Measurements from ENCODE around the gene C2CD2.

Gene C2CD2

DNA sequence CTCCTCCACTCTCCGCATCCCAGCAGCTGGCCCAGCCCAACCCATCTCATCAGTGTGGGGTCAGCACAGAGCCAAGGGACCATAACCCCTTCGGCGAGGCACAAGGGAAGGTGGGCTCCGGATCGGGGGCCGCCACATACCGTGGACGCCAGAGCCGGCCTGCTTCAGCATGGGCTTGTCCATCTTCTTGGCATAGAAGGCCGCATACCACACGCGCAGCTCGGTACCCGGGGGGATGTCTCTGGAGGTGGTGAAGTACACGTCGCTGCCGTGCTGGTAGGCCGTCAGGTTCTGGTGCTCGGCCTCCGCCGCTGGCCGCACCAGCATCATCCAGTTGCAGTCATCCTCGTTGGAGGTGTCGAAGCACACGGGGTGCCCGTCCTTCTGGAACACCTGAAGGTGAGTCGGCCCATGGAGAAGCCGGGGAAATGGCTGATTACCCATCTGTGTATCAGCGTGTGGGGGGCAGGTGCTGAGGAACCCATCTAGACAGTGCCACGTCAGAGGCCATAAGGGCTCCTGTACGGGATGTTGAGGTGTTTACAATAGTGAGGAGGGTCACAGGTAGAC, 99.3 kb downstream of the C2CD2 start:
- peaks cover 54% of the 10 kb centered on the region for H3K36me3 ChIP-seq (ENCODE audit: insufficient read depth, low read length)
- no peak overlapping the region for H3K9ac ChIP-seq (ENCODE audit: low read depth, low read length)
- H3K4me1 ChIP-seq (ENCODE audit: control insufficient read depth, insufficient read depth, low read length), result no peaks in the 10 kb centered on the region
- no peak overlapping the region for H3K4me3 ChIP-seq (ENCODE audit: low read length)
- no peak overlapping the region for H3K4me2 ChIP-seq (ENCODE audit: low read length)
- no peaks in the 10 kb centered on the region for H3K9me3 ChIP-seq (replicated peaks; ENCODE audit: low read length)
- no peaks in the 10 kb centered on the region for H3K27me3 ChIP-seq (ENCODE audit: control insufficient read depth, insufficient read depth, low read length)

DNA sequence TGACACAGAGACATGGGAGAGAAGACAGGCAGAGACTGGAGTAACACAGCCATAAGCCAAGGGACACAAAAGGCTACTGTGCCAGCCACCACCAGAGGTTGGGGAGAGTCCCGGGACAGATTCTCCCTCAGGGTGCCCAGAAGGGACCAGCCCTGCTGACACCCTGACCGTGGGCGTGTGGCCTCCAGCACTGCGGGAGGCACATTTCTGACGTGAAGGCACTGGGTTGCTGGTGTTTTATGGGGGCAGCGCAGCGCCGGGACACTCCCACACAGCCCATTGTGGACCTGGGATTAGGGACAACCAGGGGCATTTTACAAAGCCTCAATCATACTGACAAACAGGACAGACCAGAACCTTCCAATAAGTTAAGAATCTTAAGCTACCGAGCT, 100.9 kb downstream of the C2CD2 start:
- no peak overlapping the region for H3K4me2 ChIP-seq (ENCODE audit: low read length)
- H3K9me3 ChIP-seq (replicated peaks; ENCODE audit: low read length), result no peaks in the 10 kb centered on the region
- H3K9ac ChIP-seq (ENCODE audit: low read depth, low read length), result no peak overlapping the region
- H3K4me3 ChIP-seq (ENCODE audit: low read length), result no peak overlapping the region
- H3K27me3 ChIP-seq (ENCODE audit: control insufficient read depth, insufficient read depth, low read length), result no peaks in the 10 kb centered on the region
- H3K36me3 ChIP-seq (ENCODE audit: insufficient read depth, low read length), result peaks cover 49% of the 10 kb centered on the region
- H3K4me1 ChIP-seq (ENCODE audit: control insufficient read depth, insufficient read depth, low read length), result no peaks in the 10 kb centered on the region

DNA sequence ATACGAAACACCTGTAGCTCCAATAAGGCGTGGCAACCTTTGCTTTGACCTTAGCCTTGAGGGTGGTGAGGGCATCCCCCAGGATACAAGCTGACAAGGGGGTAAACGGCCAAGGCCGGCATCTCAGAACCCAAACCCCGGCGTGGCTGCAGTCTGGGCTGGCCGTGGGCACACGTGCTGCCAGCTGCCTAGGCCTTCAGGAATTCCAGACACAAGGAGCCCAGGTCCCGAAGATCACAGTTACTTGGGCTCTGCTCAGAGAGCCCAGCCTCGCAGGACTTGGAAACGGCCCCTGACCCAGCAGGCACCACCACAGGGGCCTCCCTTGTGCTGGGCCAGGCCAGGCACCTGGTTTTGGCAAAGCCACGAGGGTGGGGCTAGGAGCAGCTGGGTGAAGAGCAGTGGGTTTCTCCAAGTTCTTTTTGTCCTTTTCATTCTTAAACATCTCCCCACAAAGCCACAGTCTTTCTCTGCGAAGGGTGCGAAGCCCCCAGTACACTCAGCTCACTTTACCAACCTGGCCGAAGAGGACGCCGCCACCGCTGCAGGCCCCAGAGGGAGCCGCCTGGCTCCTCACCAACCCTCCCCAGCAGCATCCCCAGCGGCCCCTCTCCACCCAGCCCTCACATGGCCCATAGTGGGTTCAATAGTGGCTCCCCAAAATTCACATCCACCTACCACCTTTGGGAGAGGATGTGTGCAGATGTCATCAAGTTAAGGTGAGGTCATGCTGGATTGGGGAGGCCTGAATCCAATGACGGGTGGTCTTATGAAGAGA, 101.5 kb downstream of the C2CD2 start:
- no peak overlapping the region for H3K4me2 ChIP-seq (ENCODE audit: low read length)
- H3K4me3 ChIP-seq (ENCODE audit: low read length), result no peak overlapping the region
- no peaks in the 10 kb centered on the region for H3K27me3 ChIP-seq (ENCODE audit: control insufficient read depth, insufficient read depth, low read length)
- peaks cover 45% of the 10 kb centered on the region for H3K36me3 ChIP-seq (ENCODE audit: insufficient read depth, low read length)
- no peaks in the 10 kb centered on the region for H3K9me3 ChIP-seq (replicated peaks; ENCODE audit: low read length)
- H3K4me1 ChIP-seq (ENCODE audit: control insufficient read depth, insufficient read depth, low read length), result no peaks in the 10 kb centered on the region
- H3K9ac ChIP-seq (ENCODE audit: low read depth, low read length), result no peak overlapping the region

DNA sequence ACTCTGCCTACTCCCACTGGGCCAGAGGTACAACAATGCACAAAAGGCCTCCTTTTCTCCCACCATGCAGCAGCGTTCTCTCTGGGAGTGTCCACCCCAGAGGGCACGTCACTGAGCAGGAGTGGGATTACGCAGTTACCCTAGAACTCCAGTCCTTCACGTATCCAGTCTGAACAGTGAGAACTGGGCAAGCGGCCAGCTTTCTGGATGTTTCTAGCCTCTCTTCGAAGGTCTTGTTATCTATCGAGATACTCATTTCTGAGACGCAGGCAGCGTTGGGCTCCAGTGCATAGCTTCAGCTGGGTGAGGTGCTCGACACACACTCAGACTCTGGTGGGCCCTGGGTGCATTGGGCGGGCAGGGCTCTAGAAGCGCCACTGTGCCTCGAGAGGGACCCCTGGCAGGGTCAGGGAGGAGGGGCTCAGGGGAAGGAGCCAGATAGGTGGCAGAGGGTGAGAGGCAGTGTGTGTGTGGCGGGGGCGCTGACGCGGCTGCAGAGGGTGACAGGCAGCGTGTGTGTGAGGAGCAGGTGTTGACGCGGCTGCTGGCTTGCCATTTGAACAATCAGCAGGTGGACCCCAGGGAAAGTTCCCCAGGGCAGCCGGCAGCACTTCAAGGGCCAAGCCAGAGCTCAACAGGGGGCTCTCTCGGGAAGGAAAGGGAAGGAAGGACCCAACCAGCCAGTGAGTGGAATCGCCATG, 102.6 kb downstream of the C2CD2 start:
- peaks cover 35% of the 10 kb centered on the region for H3K36me3 ChIP-seq (ENCODE audit: insufficient read depth, low read length)
- H3K4me1 ChIP-seq (ENCODE audit: control insufficient read depth, insufficient read depth, low read length), result no peaks in the 10 kb centered on the region
- H3K9ac ChIP-seq (ENCODE audit: low read depth, low read length), result no peak overlapping the region
- H3K4me2 ChIP-seq (ENCODE audit: low read length), result no peak overlapping the region
- H3K9me3 ChIP-seq (replicated peaks; ENCODE audit: low read length), result no peaks in the 10 kb centered on the region
- no peaks in the 10 kb centered on the region for H3K27me3 ChIP-seq (ENCODE audit: control insufficient read depth, insufficient read depth, low read length)
- H3K4me3 ChIP-seq (ENCODE audit: low read length), result no peak overlapping the region

DNA sequence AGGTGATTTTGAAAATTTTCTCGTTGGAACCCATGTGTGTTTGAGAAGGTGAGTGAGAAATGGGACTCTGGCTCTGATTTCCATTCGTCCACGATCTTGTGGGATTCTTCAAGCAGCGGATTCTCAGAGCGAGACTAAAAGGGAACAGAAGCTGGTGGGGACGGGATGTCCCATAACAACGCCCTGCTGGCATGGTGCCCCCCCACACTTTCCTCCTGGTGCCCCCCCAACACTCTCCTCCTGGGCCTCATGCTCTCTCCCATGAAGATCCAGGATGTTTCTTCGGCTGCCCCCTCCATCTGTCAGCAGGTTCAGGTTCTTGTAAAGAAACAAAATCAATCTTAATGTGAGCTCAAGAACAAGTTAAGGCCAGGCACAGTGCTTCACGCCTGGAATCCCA, 103.7 kb downstream of the C2CD2 start:
- Histone ChIP-seq H3K9ac (ENCODE audit: low read depth, low read length) (no peak overlapping the region), H3K27me3 (ENCODE audit: control insufficient read depth, insufficient read depth, low read length) (no peaks in the 10 kb centered on the region), H3K4me1 (ENCODE audit: control insufficient read depth, insufficient read depth, low read length) (no peaks in the 10 kb centered on the region), H3K4me3 (ENCODE audit: low read length) (no peak overlapping the region), H3K36me3 (ENCODE audit: insufficient read depth, low read length) (peaks cover 35% of the 10 kb centered on the region), H3K9me3 (replicated peaks; ENCODE audit: low read length) (no peaks in the 10 kb centered on the region), H3K4me2 (ENCODE audit: low read length) (no peak overlapping the region)

DNA sequence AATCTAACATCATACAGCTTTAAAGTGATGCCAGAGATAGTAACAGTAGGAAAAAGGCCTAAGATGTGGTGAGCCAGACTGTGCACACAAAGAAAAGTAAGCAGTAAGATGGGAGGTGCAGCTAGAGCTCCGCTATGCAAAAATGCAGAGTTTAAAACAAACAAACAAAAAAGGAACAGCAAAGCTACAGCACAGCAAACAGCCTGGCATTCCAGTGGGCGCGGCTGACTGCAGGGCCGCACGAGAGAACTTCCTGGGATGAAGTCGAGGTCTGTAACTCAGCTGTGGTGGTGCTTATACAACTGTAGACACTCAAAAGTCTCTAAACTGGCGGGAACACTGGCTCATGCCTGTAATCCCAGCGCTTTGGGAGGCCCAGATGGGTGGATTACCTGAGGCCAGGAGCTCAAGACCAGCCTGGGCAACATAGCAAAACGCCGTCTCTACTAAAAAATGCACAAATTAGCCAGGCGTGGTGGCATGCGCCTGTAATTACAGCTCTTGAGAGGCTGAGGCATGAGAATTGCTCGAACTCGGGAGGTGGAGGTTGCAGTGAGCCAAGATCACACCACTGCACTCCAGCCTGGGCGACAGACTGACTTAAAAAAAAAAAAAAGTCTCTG, 104.7 kb downstream of the C2CD2 start:
- H3K4me2 ChIP-seq (ENCODE audit: low read length), result no peak overlapping the region
- H3K36me3 ChIP-seq (ENCODE audit: insufficient read depth, low read length), result peaks cover 26% of the 10 kb centered on the region
- H3K9ac ChIP-seq (ENCODE audit: low read depth, low read length), result no peak overlapping the region
- H3K4me1 ChIP-seq (ENCODE audit: control insufficient read depth, insufficient read depth, low read length), result no peaks in the 10 kb centered on the region
- H3K4me3 ChIP-seq (ENCODE audit: low read length), result no peak overlapping the region
- no peaks in the 10 kb centered on the region for H3K27me3 ChIP-seq (ENCODE audit: control insufficient read depth, insufficient read depth, low read length)
- H3K9me3 ChIP-seq (replicated peaks; ENCODE audit: low read length), result no peaks in the 10 kb centered on the region

DNA sequence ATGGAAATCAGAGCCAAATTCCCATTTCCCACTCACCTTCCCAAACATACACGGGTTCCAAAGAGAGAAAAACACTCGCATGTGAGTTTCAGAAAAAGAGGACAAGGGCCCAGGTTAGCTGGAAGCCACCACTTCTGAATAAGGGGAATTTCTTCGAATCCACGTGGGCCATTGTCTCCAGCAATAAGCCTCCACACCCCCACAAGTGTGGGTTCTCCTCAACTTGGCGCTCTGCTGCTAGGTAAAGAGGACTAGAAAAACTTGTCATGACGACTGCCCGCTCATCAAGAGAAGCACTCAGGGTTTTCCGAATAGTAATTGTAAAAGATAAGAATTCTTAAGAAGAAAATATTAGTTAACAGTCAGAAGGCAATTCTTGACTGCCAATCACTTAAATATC, 105.3 kb downstream of the C2CD2 start:
- no peak overlapping the region for H3K4me3 ChIP-seq (ENCODE audit: low read length)
- H3K9me3 ChIP-seq (replicated peaks; ENCODE audit: low read length), result no peaks in the 10 kb centered on the region
- no peaks in the 10 kb centered on the region for H3K27me3 ChIP-seq (ENCODE audit: control insufficient read depth, insufficient read depth, low read length)
- H3K4me1 ChIP-seq (ENCODE audit: control insufficient read depth, insufficient read depth, low read length), result no peaks in the 10 kb centered on the region
- no peak overlapping the region for H3K4me2 ChIP-seq (ENCODE audit: low read length)
- H3K9ac ChIP-seq (ENCODE audit: low read depth, low read length), result no peak overlapping the region
- peaks cover 21% of the 10 kb centered on the region for H3K36me3 ChIP-seq (ENCODE audit: insufficient read depth, low read length)

DNA sequence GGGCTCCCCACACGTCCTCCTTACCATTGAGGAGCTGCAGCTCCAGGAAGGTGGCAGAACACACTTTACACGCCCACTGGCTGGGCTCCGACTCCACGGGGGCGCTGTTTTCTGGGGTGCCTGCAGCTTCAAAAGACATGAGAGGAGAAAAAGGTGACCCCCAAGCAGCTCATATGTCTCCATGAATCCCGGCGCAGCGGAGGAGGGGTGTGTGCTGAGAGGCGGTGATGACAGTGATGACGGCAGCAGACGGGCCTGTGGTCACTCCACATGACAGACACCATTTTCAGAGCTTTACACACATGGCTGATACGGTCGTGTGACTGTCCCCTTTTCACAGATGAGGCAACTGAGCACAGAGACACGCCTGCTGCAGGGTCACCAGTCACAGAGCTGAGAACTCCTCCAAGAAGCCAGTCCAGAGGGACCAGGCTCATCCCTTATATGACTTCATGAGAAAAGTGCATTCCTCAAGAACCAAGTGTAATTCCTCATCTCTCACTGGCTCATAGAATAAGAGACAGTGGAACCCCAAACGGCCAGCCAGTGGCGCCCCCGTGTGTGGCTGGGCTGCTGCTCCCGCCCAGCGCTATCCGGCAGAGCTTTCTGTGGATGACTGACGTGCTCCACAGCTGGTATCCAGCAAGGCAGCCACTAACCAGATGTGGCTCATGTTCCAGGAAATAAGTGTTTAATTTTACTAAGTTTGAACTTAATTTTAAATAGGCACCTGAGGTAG, 106.6 kb downstream of the C2CD2 start:
- H3K4me2 ChIP-seq (ENCODE audit: low read length), result no peak overlapping the region
- H3K4me1 ChIP-seq (ENCODE audit: control insufficient read depth, insufficient read depth, low read length), result no peaks in the 10 kb centered on the region
- no peak overlapping the region for H3K9ac ChIP-seq (ENCODE audit: low read depth, low read length)
- H3K36me3 ChIP-seq (ENCODE audit: insufficient read depth, low read length), result peaks cover 17% of the 10 kb centered on the region
- no peaks in the 10 kb centered on the region for H3K27me3 ChIP-seq (ENCODE audit: control insufficient read depth, insufficient read depth, low read length)
- no peak overlapping the region for H3K4me3 ChIP-seq (ENCODE audit: low read length)
- H3K9me3 ChIP-seq (replicated peaks; ENCODE audit: low read length), result no peaks in the 10 kb centered on the region

DNA sequence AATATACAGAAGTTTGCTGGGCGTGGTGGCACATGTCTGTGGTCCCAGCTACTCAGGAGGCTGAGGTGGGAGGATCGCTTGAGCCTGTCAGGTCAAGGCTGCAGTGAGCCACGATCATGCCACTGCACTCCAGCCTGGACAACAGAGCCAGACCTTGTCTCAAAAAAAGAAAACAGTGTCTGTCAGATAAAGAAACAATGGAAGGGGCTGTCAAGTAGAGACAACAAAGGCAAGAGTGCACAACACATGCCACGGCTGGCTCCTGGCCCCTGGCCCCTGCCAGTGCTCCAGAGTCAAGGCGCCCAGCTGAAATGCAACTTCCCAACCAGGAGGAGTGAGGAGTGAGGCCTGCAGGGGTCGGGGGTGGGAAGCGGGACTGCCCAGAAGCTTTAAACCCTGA, 107.3 kb downstream of the C2CD2 start:
- no peaks in the 10 kb centered on the region for H3K27me3 ChIP-seq (ENCODE audit: control insufficient read depth, insufficient read depth, low read length)
- peaks cover 14% of the 10 kb centered on the region for H3K36me3 ChIP-seq (ENCODE audit: insufficient read depth, low read length)
- H3K9ac ChIP-seq (ENCODE audit: low read depth, low read length), result no peak overlapping the region
- no peak overlapping the region for H3K4me2 ChIP-seq (ENCODE audit: low read length)
- H3K4me1 ChIP-seq (ENCODE audit: control insufficient read depth, insufficient read depth, low read length), result no peaks in the 10 kb centered on the region
- H3K9me3 ChIP-seq (replicated peaks; ENCODE audit: low read length), result no peaks in the 10 kb centered on the region
- no peak overlapping the region for H3K4me3 ChIP-seq (ENCODE audit: low read length)

DNA sequence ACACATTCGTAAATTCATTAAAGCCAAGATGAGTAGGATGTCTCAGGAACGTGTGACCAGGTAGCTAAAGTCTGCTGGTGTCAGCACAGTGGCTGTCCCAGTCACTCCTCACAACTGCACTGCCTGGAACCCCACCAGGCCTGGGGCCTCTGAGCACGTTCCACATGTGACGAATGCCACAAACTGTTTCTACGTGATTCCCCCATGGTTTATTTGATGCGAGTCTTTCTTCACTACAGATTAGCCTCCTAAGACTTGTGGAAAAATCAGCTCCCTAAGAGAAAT, 107.8 kb downstream of the C2CD2 start:
- no peak overlapping the region for H3K9ac ChIP-seq (ENCODE audit: low read depth, low read length)
- no peak overlapping the region for H3K4me2 ChIP-seq (ENCODE audit: low read length)
- H3K27me3 ChIP-seq (ENCODE audit: control insufficient read depth, insufficient read depth, low read length), result no peaks in the 10 kb centered on the region
- no peaks in the 10 kb centered on the region for H3K4me1 ChIP-seq (ENCODE audit: control insufficient read depth, insufficient read depth, low read length)
- H3K36me3 ChIP-seq (ENCODE audit: insufficient read depth, low read length), result peaks cover 14% of the 10 kb centered on the region
- no peak overlapping the region for H3K4me3 ChIP-seq (ENCODE audit: low read length)
- peaks cover under 1% of the 10 kb centered on the region for H3K9me3 ChIP-seq (replicated peaks; ENCODE audit: low read length)

DNA sequence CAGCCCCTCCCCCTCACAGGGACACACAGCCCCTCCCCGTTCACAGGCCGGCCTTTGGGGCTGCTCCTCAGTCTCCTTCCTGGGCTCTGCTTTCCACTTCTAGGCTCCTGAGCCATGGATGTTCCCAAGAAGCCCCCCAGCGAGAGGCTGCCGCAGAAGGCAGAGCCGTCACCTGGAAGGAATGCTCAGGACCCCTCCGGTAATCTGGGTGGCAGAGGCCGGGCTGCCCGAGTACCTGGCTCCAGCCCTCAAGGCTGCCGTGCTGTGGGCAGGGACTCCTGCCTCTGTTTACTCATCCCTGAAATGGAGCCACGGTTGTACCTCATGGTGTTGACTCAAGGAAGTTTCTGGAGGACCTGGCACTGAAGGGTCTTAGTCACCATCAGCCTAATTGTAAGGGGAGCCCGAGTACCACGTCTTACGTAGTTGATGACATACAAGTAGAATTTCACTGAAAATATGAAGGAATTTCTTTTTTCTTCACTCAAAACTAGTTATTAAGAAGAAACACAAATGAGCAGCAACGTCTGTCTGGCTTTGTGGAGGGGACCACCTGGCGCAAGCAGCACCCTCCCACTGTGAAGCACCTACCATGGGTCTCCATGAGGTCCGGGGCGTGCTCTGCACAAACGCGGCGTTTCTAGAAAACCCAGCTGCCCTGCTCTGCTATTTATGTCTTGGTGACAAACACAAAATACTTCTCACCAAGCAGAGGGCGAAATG, 108.3 kb downstream of the C2CD2 start:
- no peak overlapping the region for H3K9ac ChIP-seq (ENCODE audit: low read depth, low read length)
- H3K36me3 ChIP-seq (ENCODE audit: insufficient read depth, low read length), result peaks cover 14% of the 10 kb centered on the region
- H3K4me2 ChIP-seq (ENCODE audit: low read length), result no peak overlapping the region
- no peaks in the 10 kb centered on the region for H3K27me3 ChIP-seq (ENCODE audit: control insufficient read depth, insufficient read depth, low read length)
- H3K4me1 ChIP-seq (ENCODE audit: control insufficient read depth, insufficient read depth, low read length), result no peaks in the 10 kb centered on the region
- no peak overlapping the region for H3K4me3 ChIP-seq (ENCODE audit: low read length)
- H3K9me3 ChIP-seq (replicated peaks; ENCODE audit: low read length), result peaks cover 3% of the 10 kb centered on the region
